ENCODE measurements around the gene PTBP1. TPM values are rescaled to one million over a fixed set of nuclear protein-coding genes. Genes with fewer than 3 reads are reported as not detected.

The PTBP1 gene
- total and polyA plus RNA-seq, 9 of the 15 experiments (the other 6 are each of a cell fraction or from before 2014, with no cell fraction given): 14.0 to 759 (median 234) TPM

DNA sequence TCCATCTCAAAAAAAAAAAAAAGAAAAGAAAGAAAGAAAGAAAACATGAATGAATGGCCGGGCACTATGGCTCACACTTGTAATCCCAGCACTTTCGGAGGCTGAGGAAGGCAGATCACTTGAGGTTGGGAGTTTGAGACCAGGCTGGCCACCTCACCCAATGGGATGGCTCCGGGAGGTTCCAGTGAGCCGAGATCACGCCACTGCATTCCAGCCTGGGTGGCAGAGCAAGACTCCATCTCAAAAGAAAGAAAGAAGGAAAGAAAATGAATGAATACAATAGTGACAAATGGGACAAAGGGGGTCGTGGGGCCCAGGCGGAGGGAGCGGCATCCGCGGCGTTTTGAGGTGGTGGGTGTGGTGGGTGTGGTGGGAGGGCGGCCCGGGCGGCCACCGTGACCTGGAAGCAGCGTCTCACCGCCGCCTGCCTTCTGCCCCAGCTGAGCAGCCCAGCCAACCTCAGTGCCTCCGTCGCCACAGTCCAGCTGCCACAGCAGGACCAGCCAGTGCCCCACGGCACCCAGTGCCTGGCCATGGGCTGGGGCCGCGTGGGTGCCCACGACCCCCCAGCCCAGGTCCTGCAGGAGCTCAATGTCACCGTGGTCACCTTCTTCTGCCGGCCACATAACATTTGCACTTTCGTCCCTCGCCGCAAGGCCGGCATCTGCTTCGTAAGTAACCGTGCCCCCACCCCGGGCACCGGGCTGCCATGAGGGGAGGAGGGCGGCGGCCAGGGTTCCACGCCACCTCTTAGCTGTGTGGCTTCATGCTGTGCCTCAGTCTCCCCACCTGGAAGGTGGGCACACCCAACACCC lies 48.7 kb downstream of the PTBP1 start:
- intact Hi-C loops (cut with micrococcal nuclease): no loop called here
- POLR2A ChIA-PET: interaction anchor here (1.1 kb wide), 1 partner anchor 8 kb away, joined by 3 read pairs; no protein-coding TSS in a partner anchor

More for the DNA sequence above, 48.7 kb downstream of the PTBP1 start:
- CTCF ChIA-PET (ENCODE audit: low intra/inter-chr PET ratio): interaction anchor here (0.6 kb wide), 1 partner anchor 76 kb away, joined by 3 read pairs; no protein-coding TSS in a partner anchor
- no peak overlapping the region for H3K4me2 ChIP-seq (ENCODE audit: insufficient read depth, low read length)
- FAIRE-seq: no peak
- BruUV-seq (replicated peaks): no TSS peak
- ATAC-seq: no peak
- no peaks in the 10 kb centered on the region for H3K9me3 ChIP-seq (replicated peaks; ENCODE audit: control insufficient read depth, insufficient read depth, low read depth, low read length)
- no peak overlapping the region for H3K27ac ChIP-seq (ENCODE audit: extremely low read depth, low read depth, low read length)
- H3K27me3 ChIP-seq (ENCODE audit: control insufficient read depth in 2 of 2, insufficient read depth in 2 of 2, low read length in 2 of 2): no peaks in the 10 kb centered on the region
- peak overlapping the region in 1 of 2 experiments; percentile 52; a peak in 2 of 4 replicates for H3K9ac ChIP-seq (ENCODE audit: insufficient read depth in 1 of 2, low read depth in 2 of 2, low read length in 2 of 2)
- no peak overlapping the region for H3K4me3 ChIP-seq
- TF ChIP-seq ZNF23 (CRISPR knock-in tag; IDR thresholded peaks at IDR 0.05): no peak
- TF ChIP-seq, protein P1, sequence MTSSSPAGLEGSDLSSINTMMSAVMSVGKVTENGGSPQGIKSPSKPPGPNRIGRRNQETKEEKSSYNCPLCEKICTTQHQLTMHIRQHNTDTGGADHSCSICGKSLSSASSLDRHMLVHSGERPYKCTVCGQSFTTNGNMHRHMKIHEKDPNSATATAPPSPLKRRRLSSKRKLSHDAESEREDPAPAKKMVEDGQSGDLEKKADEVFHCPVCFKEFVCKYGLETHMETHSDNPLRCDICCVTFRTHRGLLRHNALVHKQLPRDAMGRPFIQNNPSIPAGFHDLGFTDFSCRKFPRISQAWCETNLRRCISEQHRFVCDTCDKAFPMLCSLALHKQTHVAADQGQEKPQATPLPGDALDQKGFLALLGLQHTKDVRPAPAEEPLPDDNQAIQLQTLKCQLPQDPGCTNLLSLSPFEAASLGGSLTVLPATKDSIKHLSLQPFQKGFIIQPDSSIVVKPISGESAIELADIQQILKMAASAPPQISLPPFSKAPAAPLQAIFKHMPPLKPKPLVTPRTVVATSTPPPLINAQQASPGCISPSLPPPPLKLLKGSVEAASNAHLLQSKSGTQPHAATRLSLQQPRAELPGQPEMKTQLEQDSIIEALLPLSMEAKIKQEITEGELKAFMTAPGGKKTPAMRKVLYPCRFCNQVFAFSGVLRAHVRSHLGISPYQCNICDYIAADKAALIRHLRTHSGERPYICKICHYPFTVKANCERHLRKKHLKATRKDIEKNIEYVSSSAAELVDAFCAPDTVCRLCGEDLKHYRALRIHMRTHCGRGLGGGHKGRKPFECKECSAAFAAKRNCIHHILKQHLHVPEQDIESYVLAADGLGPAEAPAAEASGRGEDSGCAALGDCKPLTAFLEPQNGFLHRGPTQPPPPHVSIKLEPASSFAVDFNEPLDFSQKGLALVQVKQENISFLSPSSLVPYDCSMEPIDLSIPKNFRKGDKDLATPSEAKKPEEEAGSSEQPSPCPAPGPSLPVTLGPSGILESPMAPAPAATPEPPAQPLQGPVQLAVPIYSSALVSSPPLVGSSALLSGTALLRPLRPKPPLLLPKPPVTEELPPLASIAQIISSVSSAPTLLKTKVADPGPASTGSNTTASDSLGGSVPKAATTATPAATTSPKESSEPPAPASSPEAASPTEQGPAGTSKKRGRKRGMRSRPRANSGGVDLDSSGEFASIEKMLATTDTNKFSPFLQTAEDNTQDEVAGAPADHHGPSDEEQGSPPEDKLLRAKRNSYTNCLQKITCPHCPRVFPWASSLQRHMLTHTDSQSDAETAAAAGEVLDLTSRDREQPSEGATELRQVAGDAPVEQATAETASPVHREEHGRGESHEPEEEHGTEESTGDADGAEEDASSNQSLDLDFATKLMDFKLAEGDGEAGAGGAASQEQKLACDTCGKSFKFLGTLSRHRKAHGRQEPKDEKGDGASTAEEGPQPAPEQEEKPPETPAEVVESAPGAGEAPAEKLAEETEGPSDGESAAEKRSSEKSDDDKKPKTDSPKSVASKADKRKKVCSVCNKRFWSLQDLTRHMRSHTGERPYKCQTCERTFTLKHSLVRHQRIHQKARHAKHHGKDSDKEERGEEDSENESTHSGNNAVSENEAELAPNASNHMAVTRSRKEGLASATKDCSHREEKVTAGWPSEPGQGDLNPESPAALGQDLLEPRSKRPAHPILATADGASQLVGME (CRISPR knock-in tag; IDR thresholded peaks at IDR 0.05): no peak
- peak; percentile 62; the same call in 1 of the 2 replicates for TF ChIP-seq HNRNPL (IDR thresholded peaks at IDR 0.05; ENCODE audit: low read depth, low read length)
- TF ChIP-seq, protein P2, sequence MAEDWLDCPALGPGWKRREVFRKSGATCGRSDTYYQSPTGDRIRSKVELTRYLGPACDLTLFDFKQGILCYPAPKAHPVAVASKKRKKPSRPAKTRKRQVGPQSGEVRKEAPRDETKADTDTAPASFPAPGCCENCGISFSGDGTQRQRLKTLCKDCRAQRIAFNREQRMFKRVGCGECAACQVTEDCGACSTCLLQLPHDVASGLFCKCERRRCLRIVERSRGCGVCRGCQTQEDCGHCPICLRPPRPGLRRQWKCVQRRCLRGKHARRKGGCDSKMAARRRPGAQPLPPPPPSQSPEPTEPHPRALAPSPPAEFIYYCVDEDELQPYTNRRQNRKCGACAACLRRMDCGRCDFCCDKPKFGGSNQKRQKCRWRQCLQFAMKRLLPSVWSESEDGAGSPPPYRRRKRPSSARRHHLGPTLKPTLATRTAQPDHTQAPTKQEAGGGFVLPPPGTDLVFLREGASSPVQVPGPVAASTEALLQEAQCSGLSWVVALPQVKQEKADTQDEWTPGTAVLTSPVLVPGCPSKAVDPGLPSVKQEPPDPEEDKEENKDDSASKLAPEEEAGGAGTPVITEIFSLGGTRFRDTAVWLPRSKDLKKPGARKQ (CRISPR knock-in tag; IDR thresholded peaks at IDR 0.05): no peak
- TF ChIP-seq, protein P3, sequence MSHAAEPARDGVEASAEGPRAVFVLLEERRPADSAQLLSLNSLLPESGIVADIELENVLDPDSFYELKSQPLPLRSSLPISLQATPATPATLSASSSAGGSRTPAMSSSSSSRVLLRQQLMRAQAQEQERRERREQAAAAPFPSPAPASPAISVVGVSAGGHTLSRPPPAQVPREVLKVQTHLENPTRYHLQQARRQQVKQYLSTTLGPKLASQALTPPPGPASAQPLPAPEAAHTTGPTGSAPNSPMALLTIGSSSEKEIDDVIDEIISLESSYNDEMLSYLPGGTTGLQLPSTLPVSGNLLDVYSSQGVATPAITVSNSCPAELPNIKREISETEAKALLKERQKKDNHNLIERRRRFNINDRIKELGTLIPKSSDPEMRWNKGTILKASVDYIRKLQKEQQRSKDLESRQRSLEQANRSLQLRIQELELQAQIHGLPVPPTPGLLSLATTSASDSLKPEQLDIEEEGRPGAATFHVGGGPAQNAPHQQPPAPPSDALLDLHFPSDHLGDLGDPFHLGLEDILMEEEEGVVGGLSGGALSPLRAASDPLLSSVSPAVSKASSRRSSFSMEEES (CRISPR knock-in tag; IDR thresholded peaks at IDR 0.05): no peak
- H3K79me2 ChIP-seq (ENCODE audit: control insufficient read depth, insufficient read depth, low read length): no peaks in the 10 kb centered on the region
- H3K9me1 ChIP-seq (ENCODE audit: control insufficient read depth, insufficient read depth, low read length): no peaks in the 10 kb centered on the region
- H3K36me3 ChIP-seq (ENCODE audit: control insufficient read depth, insufficient read depth, low read length): no peaks in the 10 kb centered on the region
- in situ Hi-C loops (cut with MboI): no loop called here
- H2AFZ ChIP-seq (ENCODE audit: low read depth, low read length): no peak overlapping the region
- peaks cover 11 to 51% of the 10 kb centered on the region in 2 experiments for H3K4me1 ChIP-seq (replicated peaks in 1 of 2; ENCODE audit: control insufficient read depth in 2 of 2, insufficient read depth in 2 of 2, low read length in 2 of 2)
- H4K20me1 ChIP-seq (replicated peaks; ENCODE audit: control insufficient read depth, insufficient read depth, low read length): no peaks in the 10 kb centered on the region
- WGBS (ENCODE audit: insufficient coverage, low coverage, missing lambda C conversion rate): 50% methylated on average over 21 of the region's 37 CpGs
- no peak for DNase-seq (ENCODE audit: extremely low read depth in 1 of 4, low spot score in 3 of 4)

Measured in K562 (cell line).